BJ (cell line): ENCODE measurements around the gene LCNL1. TPM values are rescaled to one million over a fixed set of nuclear protein-coding genes. Genes with fewer than 3 reads are reported as not detected.

Source experiments
- CTCF ChIA-PET: fragments of 350-600 bp; formaldehyde crosslinking; extraction: SDS; loops from one replicate; lab custom pipeline; 2021; ENCODE audit warnings: antibody characterized with exemption, inconsistent platforms; lab: Yijun Ruan, JAX
- POLR2A ChIA-PET: fragments of 300-600 bp; sonication (Branson Sonifier 250); formaldehyde crosslinking; extraction: SDS; loops from one replicate; lab custom pipeline; 2021; ENCODE audit warnings: antibody characterized with exemption; lab: Charles Lee
- DNase-seq: peaks from one replicate; pipeline ENCODE4 v3.0.0-alpha.2; 2011; ENCODE audit warnings: low read depth
- H3K27me3 ChIP-seq: 2 replicates; pipeline ENCODE4 v1.6.0; 2011; ENCODE audit warnings: low read length; ENCODE audit not compliant: control insufficient read depth, insufficient read depth
- H3K36me3 ChIP-seq: 2 replicates; pipeline ENCODE4 v1.5.1; 2011; ENCODE audit warnings: low read length; ENCODE audit not compliant: control insufficient read depth, insufficient read depth
- H3K4me3 ChIP-seq: 2 replicates; pipeline ENCODE4 v1.5.1; 2011; ENCODE audit warnings: low read depth, mild to moderate bottlenecking, control low read depth, low read length
- polyA plus RNA-seq: library from polyadenylated mRNA; depleted of rRNA; stranded (reverse); fragments of >200 nt; gene quantifications from 2 replicates; pipeline ENCODE4 v1.2.3, GENCODE V29; 2011
- TF ChIP-seq, protein P1 (sequence below): IDR thresholded peaks from 2 replicates; pipeline ENCODE4 v1.5.1; 2011; ENCODE audit warnings: low read depth, mild to moderate bottlenecking, control low read depth, inconsistent platforms, low read length, moderate library complexity; ENCODE audit not compliant: insufficient read depth

LCNL1 gene
- polyA plus RNA-seq, 1 experiment = 0.01 TPM

DNA sequence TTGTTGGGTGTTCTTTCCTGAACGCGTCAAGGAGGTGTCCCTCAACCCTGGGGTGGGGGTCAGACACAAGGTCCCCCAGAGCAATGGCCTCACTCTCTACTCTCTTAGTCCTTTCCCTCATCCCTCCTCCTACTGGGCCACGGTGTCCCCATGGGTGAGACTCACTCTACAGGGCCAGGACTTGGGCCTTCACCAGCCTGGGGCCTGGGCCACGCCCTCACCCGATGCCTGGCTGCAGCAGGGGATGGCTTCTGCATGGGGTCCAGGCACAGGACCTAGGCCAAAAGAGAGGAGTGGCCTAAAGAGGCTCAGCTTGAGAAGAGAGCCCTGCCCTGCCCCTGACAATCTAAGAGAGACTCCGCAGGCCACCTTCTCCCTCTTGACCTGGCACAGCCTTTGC is 24.9 kb upstream of the LCNL1 start:
- H3K36me3 ChIP-seq = no peaks in the 10 kb centered on the region
- POLR2A ChIA-PET = no interaction called here
- CTCF ChIA-PET = no interaction called here
- no peaks in the 10 kb centered on the region; the same call in 1 of the 2 replicates for H3K27me3 ChIP-seq
- TF ChIP-seq, protein P1, sequence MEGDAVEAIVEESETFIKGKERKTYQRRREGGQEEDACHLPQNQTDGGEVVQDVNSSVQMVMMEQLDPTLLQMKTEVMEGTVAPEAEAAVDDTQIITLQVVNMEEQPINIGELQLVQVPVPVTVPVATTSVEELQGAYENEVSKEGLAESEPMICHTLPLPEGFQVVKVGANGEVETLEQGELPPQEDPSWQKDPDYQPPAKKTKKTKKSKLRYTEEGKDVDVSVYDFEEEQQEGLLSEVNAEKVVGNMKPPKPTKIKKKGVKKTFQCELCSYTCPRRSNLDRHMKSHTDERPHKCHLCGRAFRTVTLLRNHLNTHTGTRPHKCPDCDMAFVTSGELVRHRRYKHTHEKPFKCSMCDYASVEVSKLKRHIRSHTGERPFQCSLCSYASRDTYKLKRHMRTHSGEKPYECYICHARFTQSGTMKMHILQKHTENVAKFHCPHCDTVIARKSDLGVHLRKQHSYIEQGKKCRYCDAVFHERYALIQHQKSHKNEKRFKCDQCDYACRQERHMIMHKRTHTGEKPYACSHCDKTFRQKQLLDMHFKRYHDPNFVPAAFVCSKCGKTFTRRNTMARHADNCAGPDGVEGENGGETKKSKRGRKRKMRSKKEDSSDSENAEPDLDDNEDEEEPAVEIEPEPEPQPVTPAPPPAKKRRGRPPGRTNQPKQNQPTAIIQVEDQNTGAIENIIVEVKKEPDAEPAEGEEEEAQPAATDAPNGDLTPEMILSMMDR = no peak
- DNase-seq = no peak
- H3K4me3 ChIP-seq = no peak overlapping the region

GRCh38 chr9:136958473-136958872 is 24.3 kb upstream of the LCNL1 start:
- no peak overlapping the region for H3K4me3 ChIP-seq
- H3K36me3 ChIP-seq = no peaks in the 10 kb centered on the region
- ChIA-PET CTCF (interaction anchor here (1.6 kb wide), 1 partner anchor 12 kb away, joined by 4 read pairs; no protein-coding TSS in a partner anchor), POLR2A (no interaction called here)
- TF ChIP-seq, protein P1 = no peak
- no peak for DNase-seq
- H3K27me3 ChIP-seq = no peaks in the 10 kb centered on the region; the same call in 1 of the 2 replicates

GRCh38 chr9:136958898-136959850 is 23.6 kb upstream of the LCNL1 start:
- Histone ChIP-seq H3K4me3 (no peak overlapping the region), H3K27me3 (no peaks in the 10 kb centered on the region; the same call in 1 of the 2 replicates), H3K36me3 (no peaks in the 10 kb centered on the region)
- DNase-seq = no peak
- CTCF ChIA-PET = interaction anchor here (0.8 to 2.8 kb wide), 5 partner anchors 11 to 76 kb away, joined by 3 to 8 read pairs (median 3); partner anchors contain the start of gene FBXW5
- POLR2A ChIA-PET = no interaction called here
- TF ChIP-seq, protein P1 = no peak

- DNase-seq = no peak
- POLR2A ChIA-PET = no interaction called here
- H3K4me3 ChIP-seq = no peak overlapping the region
- H3K36me3 ChIP-seq = no peaks in the 10 kb centered on the region
- H3K27me3 ChIP-seq = no peaks in the 10 kb centered on the region; the same call in 1 of the 2 replicates
- TF ChIP-seq, protein P1 = no peak
- CTCF ChIA-PET = interaction anchor here (0.7 to 2.8 kb wide), 6 partner anchors 12 to 135 kb away, joined by 3 to 8 read pairs (median 3); partner anchors contain the start of genes C8G and FBXW5
Measured at GRCh38 chr9:136960212-136960937, 22.4 kb upstream of the LCNL1 start.

DNA sequence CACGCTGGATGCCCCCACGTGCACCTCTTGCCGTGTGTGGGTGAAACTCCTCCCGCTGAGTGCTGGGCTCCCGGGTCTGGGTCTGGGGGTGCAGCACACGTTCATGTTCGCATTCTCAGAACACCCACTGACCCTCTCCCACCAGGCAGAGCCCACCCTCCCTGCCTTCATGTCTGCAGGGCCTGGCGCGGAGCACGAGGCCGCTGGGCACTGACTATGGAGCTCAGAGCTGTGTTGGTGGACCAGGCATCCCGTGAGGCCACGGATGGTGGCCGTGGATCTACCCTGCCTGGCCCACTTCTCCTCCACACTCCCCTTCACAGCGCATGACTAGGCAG is 21.9 kb upstream of the LCNL1 start:
- Histone ChIP-seq H3K27me3 (no peaks in the 10 kb centered on the region; the same call in 1 of the 2 replicates), H3K4me3 (no peak overlapping the region), H3K36me3 (no peaks in the 10 kb centered on the region)
- TF ChIP-seq, protein P1 = no peak
- CTCF ChIA-PET = interaction anchor here (1.1 to 2.8 kb wide), 2 partner anchors 13 to 16 kb away, joined by 3 to 8 read pairs; partner anchors contain the start of gene C8G
- no peak for DNase-seq
- POLR2A ChIA-PET = no interaction called here
